ENCODE measurements around the gene KIF18A. TPM values are rescaled to one million over a fixed set of nuclear protein-coding genes. Genes with fewer than 3 reads are reported as not detected.

The KIF18A gene
- total and polyA plus RNA-seq, 2 of the 13 experiments (the other 11 are each of a cell fraction or from before 2014, with no cell fraction given): 3.4 to 14.4 TPM

DNA sequence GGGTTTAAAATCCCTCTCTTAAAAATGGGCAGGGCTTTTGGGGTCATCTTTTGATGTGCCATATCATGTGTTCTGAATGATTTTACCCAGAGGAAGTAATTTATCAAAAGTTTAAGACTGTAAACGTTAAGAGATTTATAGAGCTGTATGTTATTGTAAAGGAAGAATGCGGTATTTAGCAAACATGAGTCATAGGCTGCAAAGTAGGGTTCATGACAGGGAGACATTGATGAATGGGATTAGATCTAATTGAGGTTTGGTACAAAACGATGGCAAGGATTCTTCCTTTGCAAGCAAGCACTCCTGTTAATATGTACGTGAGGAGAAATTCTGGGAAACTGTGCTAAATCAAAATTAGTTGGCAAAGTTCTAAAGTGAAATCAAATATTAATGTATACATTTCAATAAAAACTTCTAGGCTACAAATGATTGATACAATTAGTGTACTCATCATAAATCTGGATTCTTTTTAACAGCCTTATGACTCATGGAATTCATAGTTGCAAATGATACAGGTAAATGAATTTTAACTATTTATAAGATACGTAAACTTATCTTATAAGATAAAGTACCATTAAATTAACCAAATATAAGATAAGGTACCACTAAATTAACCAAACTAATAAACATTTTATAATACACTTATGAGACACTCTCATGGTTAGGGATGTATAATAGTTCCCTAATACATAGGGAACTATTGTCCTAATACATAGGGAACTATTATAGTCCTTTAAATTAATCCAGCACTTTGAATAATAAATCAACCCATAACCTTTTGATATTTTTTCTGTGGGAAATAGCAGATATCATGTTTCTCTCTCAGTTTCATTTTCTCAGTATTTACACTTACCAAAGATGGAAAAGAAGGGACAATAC lies 58.4 kb downstream of the KIF18A start:
- FAIRE-seq: no peak
- no peak overlapping the region for H3K9ac ChIP-seq (ENCODE audit: insufficient read depth, low read depth, low read length)

GRCh38 chr11:28048812-28049211 lies 59.1 kb downstream of the KIF18A start:
- Histone ChIP-seq H3K27me3 (ENCODE audit: control insufficient read depth in 1 of 2, insufficient read depth in 2 of 2, low read length in 2 of 2) (no peaks in the 10 kb centered on the region), H4K20me1 (ENCODE audit: insufficient read depth, low read length) (no peaks in the 10 kb centered on the region), H3K4me2 (ENCODE audit: low read depth, low read length) (no peak overlapping the region), H3K4me3 (replicated peaks in 1 of 3; ENCODE audit: insufficient read depth in 1 of 3, low read depth in 2 of 3, low read length in 3 of 3) (no peak overlapping the region), H2AFZ (ENCODE audit: low read length) (no peak overlapping the region), H3K79me2 (ENCODE audit: insufficient read depth, low read length) (no peaks in the 10 kb centered on the region), H3K27ac (ENCODE audit: extremely low read length, insufficient read depth, low read length) (no peak overlapping the region), H3K9me3 (ENCODE audit: low read length) (no peaks in the 10 kb centered on the region), H3K36me3 (replicated peaks in 1 of 2; ENCODE audit: control insufficient read depth in 1 of 2, insufficient read depth in 2 of 2, low read length in 2 of 2) (no peaks in the 10 kb centered on the region), H3K9ac (ENCODE audit: insufficient read depth, low read depth, low read length) (no peak overlapping the region), H3K4me1 (ENCODE audit: insufficient read depth, low read length) (no peaks in the 10 kb centered on the region)
- no peak for DNase-seq (ENCODE audit: low spot score)
- CTCF ChIA-PET (ENCODE audit: low intra/inter-chr PET ratio, low total read pairs): no interaction called here
- ATAC-seq: no peak
- in situ Hi-C loops (cut with HindIII; ENCODE audit: extremely low pct_ligation_motif_present, low pct_unique_long_range_greater_than_20kb) (no loop called here), intact Hi-C loops (cut with micrococcal nuclease; ENCODE audit: unreplicated experiment) (no loop called here)
- no peak for TF ChIP-seq ZNF878 (CRISPR knock-in tag; IDR thresholded peaks at IDR 0.05)
- TF ChIP-seq ZNF136 (CRISPR knock-in tag; IDR thresholded peaks at IDR 0.05; ENCODE audit: low read depth): no peak
- no peak for TF ChIP-seq ZFP37 (CRISPR knock-in tag; IDR thresholded peaks at IDR 0.05; ENCODE audit: borderline replicate concordance)
- no peak for TF ChIP-seq SNAI1 (CRISPR knock-in tag; IDR thresholded peaks at IDR 0.05; ENCODE audit: borderline replicate concordance)
- TF ChIP-seq MED1 (CRISPR knock-in tag; IDR thresholded peaks at IDR 0.05): no peak
- TF ChIP-seq RBAK (CRISPR knock-in tag; IDR thresholded peaks at IDR 0.05): no peak
- TF ChIP-seq ZNF30 (CRISPR knock-in tag; IDR thresholded peaks at IDR 0.05): no peak
- TF ChIP-seq ZNF629 (CRISPR knock-in tag; conservative IDR thresholded peaks at IDR 0.05): no peak
- TF ChIP-seq NR0B2 (CRISPR knock-in tag; IDR thresholded peaks at IDR 0.05): no peak
- BruUV-seq (replicated peaks): no TSS peak
- FAIRE-seq: no peak
- POLR2A ChIA-PET: no interaction called here

More for the DNA sequence above, 58.4 kb downstream of the KIF18A start:
- 89% methylated on average over 5 of the region's 5 CpGs for WGBS (ENCODE audit: low lambda C conversion rate)
- no peaks in the 10 kb centered on the region for H4K20me1 ChIP-seq (ENCODE audit: insufficient read depth, low read length)
- in situ Hi-C loops (cut with HindIII; ENCODE audit: extremely low pct_ligation_motif_present, low pct_unique_long_range_greater_than_20kb) (no loop called here), intact Hi-C loops (cut with micrococcal nuclease; ENCODE audit: unreplicated experiment) (no loop called here)
- DNase-seq (ENCODE audit: low spot score) (no peak), ATAC-seq (no peak)
- TF ChIP-seq DNMT3B (CRISPR knock-in tag; conservative IDR thresholded peaks at IDR 0.05) (no peak), ETV5 (CRISPR knock-in tag; IDR thresholded peaks at IDR 0.05; ENCODE audit: borderline replicate concordance) (no peak)
- no peak overlapping the region for H3K27ac ChIP-seq (ENCODE audit: extremely low read length, insufficient read depth, low read length)
- H3K27me3 ChIP-seq (ENCODE audit: control insufficient read depth in 1 of 2, insufficient read depth in 2 of 2, low read length in 2 of 2): no peaks in the 10 kb centered on the region
- no peak overlapping the region for H3K4me3 ChIP-seq (replicated peaks in 1 of 3; ENCODE audit: insufficient read depth in 1 of 3, low read depth in 2 of 3, low read length in 3 of 3)
- no TSS peak for BruUV-seq (replicated peaks)
- ChIA-PET POLR2A (no interaction called here), CTCF (ENCODE audit: low intra/inter-chr PET ratio, low total read pairs) (no interaction called here)
- peaks cover under 1 to 3% of the 10 kb centered on the region in 2 experiments; a peak in 1 of 5 replicates for H3K36me3 ChIP-seq (replicated peaks in 1 of 2; ENCODE audit: control insufficient read depth in 1 of 2, insufficient read depth in 2 of 2, low read length in 2 of 2)
- H3K9me3 ChIP-seq (ENCODE audit: low read length): no peaks in the 10 kb centered on the region
- no peak overlapping the region for H3K4me2 ChIP-seq (ENCODE audit: low read depth, low read length)
- H3K4me1 ChIP-seq (ENCODE audit: insufficient read depth, low read length): no peaks in the 10 kb centered on the region
- H2AFZ ChIP-seq (ENCODE audit: low read length): no peak overlapping the region
- H3K79me2 ChIP-seq (ENCODE audit: insufficient read depth, low read length): no peaks in the 10 kb centered on the region
